GM19463 (cell line): Measurements from ENCODE around the gene DKK2.
"Not testable (repeated sequence)": the region's sequence is repeated elsewhere in the genome, so short reads cannot be mapped to it uniquely, and the experiment has no call there.

Source experiments
- ATAC-seq: cut with Tn5 transposase; IDR thresholded peaks from one replicate; pipeline ENCODE4 v1.9.1; 2021; ENCODE audit warnings: mild to moderate bottlenecking, moderate library complexity; ENCODE audit not compliant: unreplicated experiment

DKK2 gene

GRCh38 chr4:106914223-106914622, 121.9 kb downstream of the DKK2 start:
- no peak for ATAC-seq

- no peak for ATAC-seq
Measured at GRCh38 chr4:106909486-106910188, 126.5 kb downstream of the DKK2 start.

GRCh38 chr4:106908049-106908448, 128.1 kb downstream of the DKK2 start:
- ATAC-seq: not testable (repeated sequence)

GRCh38 chr4:106907216-106907615, 128.9 kb downstream of the DKK2 start:
- no peak for ATAC-seq

- ATAC-seq: no peak
Measured at GRCh38 chr4:106906728-106907127, 129.4 kb downstream of the DKK2 start.

- peak; percentile 90 for ATAC-seq
Measured at GRCh38 chr4:106898621-106899230, 137.4 kb downstream of the DKK2 start.

GRCh38 chr4:106893903-106894302, 142.2 kb downstream of the DKK2 start:
- ATAC-seq: no peak

- no peak for ATAC-seq
Measured at GRCh38 chr4:106893395-106893881, 142.7 kb downstream of the DKK2 start.

- no peak for ATAC-seq
Measured at GRCh38 chr4:106892786-106893185, 143.3 kb downstream of the DKK2 start.

- ATAC-seq: no peak
Measured at GRCh38 chr4:106875340-106875739, 160.8 kb downstream of the DKK2 start.
